ENCODE data around the gene TUBB1. TPM values are rescaled to one million over a fixed set of nuclear protein-coding genes. Genes with fewer than 3 reads are reported as not detected.

Gene TUBB1
- total and polyA plus RNA-seq, 2 of the 13 experiments (the other 11 are each of a cell fraction or from before 2014, with no cell fraction given), result 0.11 to 57.6 TPM

DNA sequence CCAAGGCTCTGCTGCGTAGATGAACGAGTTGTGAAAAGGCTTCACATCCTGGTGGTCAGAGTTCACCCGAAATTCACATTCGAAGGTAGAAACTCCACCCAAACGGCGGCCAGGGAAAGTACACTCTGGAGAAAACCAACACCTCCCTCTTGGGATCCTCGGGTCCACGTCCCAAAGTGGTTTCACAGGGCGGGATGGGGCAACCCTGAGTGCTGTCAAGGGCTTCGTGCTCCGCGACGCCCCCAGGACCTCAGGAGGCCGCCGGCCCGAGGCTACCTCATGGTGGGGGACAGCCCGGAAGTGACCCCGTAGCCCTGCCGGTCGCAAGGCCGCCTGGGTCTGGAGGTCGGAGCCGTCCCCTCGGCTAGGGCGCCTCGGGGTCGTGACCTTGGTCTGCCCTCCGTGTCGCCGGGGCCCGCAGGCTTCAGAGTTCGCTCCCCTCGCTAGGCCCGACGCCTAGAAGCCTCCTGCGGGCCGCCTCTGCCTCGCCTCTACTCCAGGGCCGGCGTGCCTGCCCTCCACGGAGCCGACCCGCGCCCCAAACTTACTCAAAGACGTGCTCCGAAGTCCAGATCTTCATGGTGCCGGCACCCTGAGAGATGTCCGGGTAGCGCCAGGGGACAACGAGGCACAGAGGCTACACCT is 23.0 kb downstream of the TUBB1 start, which contains the start of gene PRELID3B (continued):
- no peak for TF ChIP-seq CBX2 (IDR thresholded peaks at IDR 0.05; ENCODE audit: low read depth, low read length)
- no peak for TF ChIP-seq CBX2 (CRISPR knock-in tag; IDR thresholded peaks at IDR 0.05; ENCODE audit: low read depth)
- TF ChIP-seq, protein P1, sequence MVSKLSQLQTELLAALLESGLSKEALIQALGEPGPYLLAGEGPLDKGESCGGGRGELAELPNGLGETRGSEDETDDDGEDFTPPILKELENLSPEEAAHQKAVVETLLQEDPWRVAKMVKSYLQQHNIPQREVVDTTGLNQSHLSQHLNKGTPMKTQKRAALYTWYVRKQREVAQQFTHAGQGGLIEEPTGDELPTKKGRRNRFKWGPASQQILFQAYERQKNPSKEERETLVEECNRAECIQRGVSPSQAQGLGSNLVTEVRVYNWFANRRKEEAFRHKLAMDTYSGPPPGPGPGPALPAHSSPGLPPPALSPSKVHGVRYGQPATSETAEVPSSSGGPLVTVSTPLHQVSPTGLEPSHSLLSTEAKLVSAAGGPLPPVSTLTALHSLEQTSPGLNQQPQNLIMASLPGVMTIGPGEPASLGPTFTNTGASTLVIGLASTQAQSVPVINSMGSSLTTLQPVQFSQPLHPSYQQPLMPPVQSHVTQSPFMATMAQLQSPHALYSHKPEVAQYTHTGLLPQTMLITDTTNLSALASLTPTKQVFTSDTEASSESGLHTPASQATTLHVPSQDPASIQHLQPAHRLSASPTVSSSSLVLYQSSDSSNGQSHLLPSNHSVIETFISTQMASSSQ (IDR thresholded peaks at IDR 0.05; ENCODE audit: low read depth), result no peak
- TF ChIP-seq, protein P1 (CRISPR knock-in tag; IDR thresholded peaks at IDR 0.05; ENCODE audit: borderline replicate concordance), result 0 out of 2 replicates have a peak, but pooled peaks have one; percentile 13
- peak; percentile 74; the same call in 1 of the 2 replicates for TF ChIP-seq EEA1 (CRISPR knock-in tag; IDR thresholded peaks at IDR 0.05; ENCODE audit: borderline replicate concordance)
- TF ChIP-seq ZNF253 (CRISPR knock-in tag; IDR thresholded peaks at IDR 0.05; ENCODE audit: borderline replicate concordance), result no peak
- TF ChIP-seq HDAC2 (CRISPR knock-in tag; IDR thresholded peaks at IDR 0.05), result 0 out of 2 replicates have a peak, but pooled peaks have one; percentile 23
- no peak for TF ChIP-seq NFRKB (IDR thresholded peaks at IDR 0.05)
- TF ChIP-seq RCOR2 (CRISPR knock-in tag; IDR thresholded peaks at IDR 0.05), result no peak
- TF ChIP-seq PAX8 (CRISPR knock-in tag; IDR thresholded peaks at IDR 0.05; ENCODE audit: borderline replicate concordance), result no peak; the same call in 1 of the 2 replicates
- no peak for TF ChIP-seq DBP (CRISPR knock-in tag; IDR thresholded peaks at IDR 0.05; ENCODE audit: not compliant biosample characterization)
- 0 out of 2 replicates have a peak, but pooled peaks have one; percentile 21 for TF ChIP-seq HNF4G (IDR thresholded peaks at IDR 0.05; ENCODE audit: borderline replicate concordance, low read depth, low read length)
- no peak; the same call in 1 of the 2 replicates for TF ChIP-seq HNF4G (CRISPR knock-in tag; IDR thresholded peaks at IDR 0.05; ENCODE audit: borderline replicate concordance, low read depth)
- peak; percentile 72; the same call in 1 of the 2 replicates for TF ChIP-seq ZNF431 (CRISPR knock-in tag; IDR thresholded peaks at IDR 0.05; ENCODE audit: borderline replicate concordance, low read depth)
- TF ChIP-seq ZNF180 (CRISPR knock-in tag; IDR thresholded peaks at IDR 0.05; ENCODE audit: borderline replicate concordance, low read depth), result no peak
- TF ChIP-seq ATF5 (CRISPR knock-in tag; IDR thresholded peaks at IDR 0.05; ENCODE audit: low read depth), result 0 out of 2 replicates have a peak, but pooled peaks have one; percentile 43
- peak; percentile 33 for TF ChIP-seq CBX1 (IDR thresholded peaks at IDR 0.05; ENCODE audit: low read depth)
- peak; percentile 75; the same call in 1 of the 2 replicates for TF ChIP-seq KLF6 (CRISPR knock-in tag; IDR thresholded peaks at IDR 0.05)
- no peak for TF ChIP-seq GATAD2A (CRISPR knock-in tag; IDR thresholded peaks at IDR 0.05)
- TF ChIP-seq, protein P2, sequence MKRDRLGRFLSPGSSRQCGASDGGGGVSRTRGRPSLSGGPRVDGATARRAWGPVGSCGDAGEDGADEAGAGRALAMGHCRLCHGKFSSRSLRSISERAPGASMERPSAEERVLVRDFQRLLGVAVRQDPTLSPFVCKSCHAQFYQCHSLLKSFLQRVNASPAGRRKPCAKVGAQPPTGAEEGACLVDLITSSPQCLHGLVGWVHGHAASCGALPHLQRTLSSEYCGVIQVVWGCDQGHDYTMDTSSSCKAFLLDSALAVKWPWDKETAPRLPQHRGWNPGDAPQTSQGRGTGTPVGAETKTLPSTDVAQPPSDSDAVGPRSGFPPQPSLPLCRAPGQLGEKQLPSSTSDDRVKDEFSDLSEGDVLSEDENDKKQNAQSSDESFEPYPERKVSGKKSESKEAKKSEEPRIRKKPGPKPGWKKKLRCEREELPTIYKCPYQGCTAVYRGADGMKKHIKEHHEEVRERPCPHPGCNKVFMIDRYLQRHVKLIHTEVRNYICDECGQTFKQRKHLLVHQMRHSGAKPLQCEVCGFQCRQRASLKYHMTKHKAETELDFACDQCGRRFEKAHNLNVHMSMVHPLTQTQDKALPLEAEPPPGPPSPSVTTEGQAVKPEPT (CRISPR knock-in tag; IDR thresholded peaks at IDR 0.05; ENCODE audit: low read depth), result peak; percentile 64; the same call in 1 of the 2 replicates
- no peak for TF ChIP-seq STAG1 (CRISPR knock-in tag; IDR thresholded peaks at IDR 0.05)
- TF ChIP-seq NFE2L1 (CRISPR knock-in tag; IDR thresholded peaks at IDR 0.05; ENCODE audit: borderline replicate concordance), result 0 out of 2 replicates have a peak, but pooled peaks have one; percentile 46
- TF ChIP-seq KDM6A (CRISPR knock-in tag; IDR thresholded peaks at IDR 0.05; ENCODE audit: low read depth), result no peak
- peak; percentile 51; the same call in 1 of the 2 replicates for TF ChIP-seq ZNF605 (CRISPR knock-in tag; IDR thresholded peaks at IDR 0.05)
